Measurements from ENCODE around the gene DCC.

Gene DCC

GRCh38 chr18:52441794-52442193, 101.8 kb downstream of the DCC start:
- no peak overlapping the region for H3K4me3 ChIP-seq (ENCODE audit: control insufficient read depth, low read depth, low read length)
- no peak for DNase-seq (ENCODE audit: low read depth)
- no peak for TF ChIP-seq CTCF (IDR thresholded peaks at IDR 0.05; ENCODE audit: control insufficient read depth, insufficient read depth, low read depth, low read length, missing control alignments)

- no peak overlapping the region for H3K4me3 ChIP-seq (ENCODE audit: control insufficient read depth, low read depth, low read length)
- no peak for TF ChIP-seq CTCF (IDR thresholded peaks at IDR 0.05; ENCODE audit: control insufficient read depth, insufficient read depth, low read depth, low read length, missing control alignments)
- no peak for DNase-seq (ENCODE audit: low read depth)
Measured at GRCh38 chr18:52442686-52443085, 102.7 kb downstream of the DCC start.

GRCh38 chr18:52451256-52451655, 111.3 kb downstream of the DCC start:
- TF ChIP-seq CTCF (IDR thresholded peaks at IDR 0.05; ENCODE audit: control insufficient read depth, insufficient read depth, low read depth, low read length, missing control alignments), result no peak
- DNase-seq (ENCODE audit: low read depth), result no peak
- no peak overlapping the region for H3K4me3 ChIP-seq (ENCODE audit: control insufficient read depth, low read depth, low read length)

GRCh38 chr18:52451851-52452250, 111.9 kb downstream of the DCC start:
- TF ChIP-seq CTCF (IDR thresholded peaks at IDR 0.05; ENCODE audit: control insufficient read depth, insufficient read depth, low read depth, low read length, missing control alignments), result no peak
- no peak overlapping the region for H3K4me3 ChIP-seq (ENCODE audit: control insufficient read depth, low read depth, low read length)
- DNase-seq (ENCODE audit: low read depth), result no peak

GRCh38 chr18:52452427-52452826, 112.4 kb downstream of the DCC start:
- no peak for DNase-seq (ENCODE audit: low read depth)
- H3K4me3 ChIP-seq (ENCODE audit: control insufficient read depth, low read depth, low read length), result no peak overlapping the region
- no peak for TF ChIP-seq CTCF (IDR thresholded peaks at IDR 0.05; ENCODE audit: control insufficient read depth, insufficient read depth, low read depth, low read length, missing control alignments)

DNA sequence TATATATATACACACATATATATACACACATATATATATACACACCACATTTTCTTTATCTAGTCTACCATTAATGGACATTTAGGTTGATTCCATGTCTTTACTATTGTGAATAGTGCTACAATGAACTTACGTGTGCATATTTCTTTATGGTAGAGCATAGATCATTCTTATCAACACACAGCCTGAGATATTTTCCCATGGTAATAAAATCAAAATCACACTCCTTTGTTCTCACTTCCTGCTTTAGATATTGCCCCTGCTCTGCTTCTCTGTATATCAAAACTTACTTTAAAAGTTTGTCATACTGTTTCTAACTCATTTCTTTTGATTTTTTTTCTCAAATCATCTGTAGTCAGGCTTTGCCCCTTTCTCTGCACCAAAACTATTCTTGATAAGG, 119.9 kb downstream of the DCC start:
- no peak overlapping the region for H3K4me3 ChIP-seq (ENCODE audit: control insufficient read depth, low read depth, low read length)
- no peak for TF ChIP-seq CTCF (IDR thresholded peaks at IDR 0.05; ENCODE audit: control insufficient read depth, insufficient read depth, low read depth, low read length, missing control alignments)
- DNase-seq (ENCODE audit: low read depth), result no peak

- DNase-seq (ENCODE audit: low read depth), result no peak
- no peak for TF ChIP-seq CTCF (IDR thresholded peaks at IDR 0.05; ENCODE audit: control insufficient read depth, insufficient read depth, low read depth, low read length, missing control alignments)
- no peak overlapping the region for H3K4me3 ChIP-seq (ENCODE audit: control insufficient read depth, low read depth, low read length)
Measured at GRCh38 chr18:52462853-52463252, 122.9 kb downstream of the DCC start.
